ENCODE data around the gene ARPC2. TPM values are rescaled to one million over a fixed set of nuclear protein-coding genes. Genes with fewer than 3 reads are reported as not detected.

ARPC2 gene
- total RNA-seq, 4 donors from 2014 or later: 278 to 384 (median 348) TPM

- ATAC-seq (ENCODE audit: low FRiP score) (no peak), DNase-seq (ENCODE audit: low spot score) (no peak)
Observed at GRCh38 chr2:218192902-218193430, 24.0 kb upstream of the ARPC2 start.

DNA sequence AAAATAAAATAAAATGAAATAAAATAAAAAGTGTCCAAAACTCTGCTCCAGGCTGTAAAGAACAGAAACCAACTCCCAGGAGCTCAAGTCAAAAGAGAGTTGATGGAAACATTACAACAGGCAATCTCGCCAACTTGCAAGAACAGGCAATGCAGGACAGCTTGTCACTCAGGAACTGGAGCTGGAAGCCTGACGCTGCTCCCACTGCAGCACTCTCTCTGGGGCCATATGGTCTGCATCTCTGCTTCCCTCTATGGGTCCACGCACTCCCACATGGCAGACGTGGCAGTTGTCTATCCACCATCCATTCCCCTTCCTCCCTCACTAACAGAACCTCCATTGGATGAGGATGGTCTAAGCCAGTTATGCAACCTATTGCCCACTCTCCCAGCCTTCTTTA, 23.3 kb upstream of the ARPC2 start:
- no peak for TF ChIP-seq CTCF (IDR thresholded peaks at IDR 0.05)
- DNase-seq (ENCODE audit: low spot score) (no peak), ATAC-seq (ENCODE audit: low FRiP score) (no peak)

More at GRCh38 chr2:218192902-218193430, 24.0 kb upstream of the ARPC2 start:
- TF ChIP-seq CTCF (IDR thresholded peaks at IDR 0.05): no peak

- TF ChIP-seq CTCF (IDR thresholded peaks at IDR 0.05): no peak
Observed at GRCh38 chr2:218194880-218195279, 22.1 kb upstream of the ARPC2 start.

GRCh38 chr2:218196974-218197373, 20.0 kb upstream of the ARPC2 start:
- ATAC-seq (ENCODE audit: low FRiP score) (no peak), DNase-seq (ENCODE audit: low spot score) (no peak)
- no peak for TF ChIP-seq CTCF (IDR thresholded peaks at IDR 0.05)

More at GRCh38 chr2:218194880-218195279, 22.1 kb upstream of the ARPC2 start:
- no peak for ATAC-seq (ENCODE audit: low FRiP score)
- DNase-seq (ENCODE audit: low spot score): no peak

GRCh38 chr2:218202266-218202665, 14.7 kb upstream of the ARPC2 start:
- ATAC-seq (ENCODE audit: low FRiP score): no peak

DNA sequence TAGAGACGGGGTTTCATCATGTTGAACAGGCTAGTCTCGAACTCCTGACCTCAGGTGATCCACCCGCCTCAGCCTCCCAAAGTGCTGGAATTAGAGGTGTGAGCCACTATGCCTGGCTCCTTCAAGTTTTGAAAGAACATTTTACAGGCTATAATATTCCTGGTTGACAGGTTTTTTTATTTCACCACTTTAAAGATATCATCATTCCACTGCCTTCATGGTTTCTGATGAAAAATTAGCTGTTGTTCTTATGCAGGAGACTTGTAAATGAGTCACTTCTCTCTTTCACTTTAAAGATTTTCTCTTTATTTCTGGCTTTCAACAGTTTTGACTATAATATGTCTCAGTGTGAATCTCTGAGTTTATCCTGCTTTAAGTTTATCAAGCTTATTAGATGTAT, 7.9 kb upstream of the ARPC2 start:
- no peak for TF ChIP-seq CTCF (IDR thresholded peaks at IDR 0.05)
- ATAC-seq (ENCODE audit: low FRiP score) (no peak), DNase-seq (ENCODE audit: low spot score) (no peak)

More at GRCh38 chr2:218202266-218202665, 14.7 kb upstream of the ARPC2 start:
- DNase-seq (ENCODE audit: low spot score): no peak
- TF ChIP-seq CTCF (IDR thresholded peaks at IDR 0.05): no peak

- DNase-seq (ENCODE audit: low spot score): no peak
- no peak for ATAC-seq (ENCODE audit: low FRiP score)
- no peak for TF ChIP-seq CTCF (IDR thresholded peaks at IDR 0.05)
Observed at GRCh38 chr2:218214116-218214515, 2.9 kb upstream of the ARPC2 start.

All from omental fat pad (tissue), 4 donors.